Measurements from ENCODE around the gene ATG2A. TPM values are rescaled to one million over a fixed set of nuclear protein-coding genes. Genes with fewer than 3 reads are reported as not detected.
A peak's percentile ranks its signal among the peaks of the same experiment; 100 is the strongest.

The ATG2A gene
- total and polyA plus RNA-seq, 9 of the 15 experiments (the other 6 are each of a cell fraction or from before 2014, with no cell fraction given) = 0.25 to 45.9 (median 5.2) TPM

DNA sequence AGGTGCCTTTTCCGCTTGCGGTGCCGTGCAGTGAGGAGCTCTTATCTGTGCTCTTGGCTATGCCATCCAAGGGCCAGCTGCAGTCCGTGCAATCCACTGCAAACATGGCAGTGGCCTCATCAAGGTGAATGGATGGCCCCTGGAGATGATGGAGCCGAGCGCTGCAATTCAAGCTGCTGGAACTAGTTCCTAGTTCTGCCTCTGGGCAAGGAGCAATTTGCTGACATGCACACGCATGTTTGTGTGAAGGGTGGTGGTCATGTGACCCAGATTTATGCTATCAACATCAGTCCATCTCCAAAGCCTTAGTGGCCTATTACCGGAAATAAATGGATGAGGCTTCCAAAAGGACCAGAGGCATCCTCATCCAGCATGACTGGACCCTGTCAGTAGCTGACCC lies 35.5 kb downstream of the ATG2A start (continued):
- TF ChIP-seq MNT (conservative IDR thresholded peaks at IDR 0.05) (no peak), BRF1 (IDR thresholded peaks at IDR 0.05; ENCODE audit: borderline replicate concordance, extremely low read depth, insufficient read length) (no peak), KLF1 (tag; IDR thresholded peaks at IDR 0.05) (no peak), USF1 (CRISPR knock-in tag; IDR thresholded peaks at IDR 0.05) (peak; percentile 56), GABPB1 (CRISPR knock-in tag; IDR thresholded peaks at IDR 0.05) (no peak), ARID3B (CRISPR knock-in tag; IDR thresholded peaks at IDR 0.05; ENCODE audit: borderline replicate concordance) (no peak), ZNF778 (CRISPR knock-in tag; IDR thresholded peaks at IDR 0.05) (no peak), CREM (IDR thresholded peaks at IDR 0.05; ENCODE audit: low read depth) (no peak), RAD51 (IDR thresholded peaks at IDR 0.05; ENCODE audit: borderline replicate concordance, low read depth) (peak; percentile 61), USF2 (CRISPR knock-in tag; IDR thresholded peaks at IDR 0.05) (peak; percentile 70)
- TF ChIP-seq, protein P1, sequence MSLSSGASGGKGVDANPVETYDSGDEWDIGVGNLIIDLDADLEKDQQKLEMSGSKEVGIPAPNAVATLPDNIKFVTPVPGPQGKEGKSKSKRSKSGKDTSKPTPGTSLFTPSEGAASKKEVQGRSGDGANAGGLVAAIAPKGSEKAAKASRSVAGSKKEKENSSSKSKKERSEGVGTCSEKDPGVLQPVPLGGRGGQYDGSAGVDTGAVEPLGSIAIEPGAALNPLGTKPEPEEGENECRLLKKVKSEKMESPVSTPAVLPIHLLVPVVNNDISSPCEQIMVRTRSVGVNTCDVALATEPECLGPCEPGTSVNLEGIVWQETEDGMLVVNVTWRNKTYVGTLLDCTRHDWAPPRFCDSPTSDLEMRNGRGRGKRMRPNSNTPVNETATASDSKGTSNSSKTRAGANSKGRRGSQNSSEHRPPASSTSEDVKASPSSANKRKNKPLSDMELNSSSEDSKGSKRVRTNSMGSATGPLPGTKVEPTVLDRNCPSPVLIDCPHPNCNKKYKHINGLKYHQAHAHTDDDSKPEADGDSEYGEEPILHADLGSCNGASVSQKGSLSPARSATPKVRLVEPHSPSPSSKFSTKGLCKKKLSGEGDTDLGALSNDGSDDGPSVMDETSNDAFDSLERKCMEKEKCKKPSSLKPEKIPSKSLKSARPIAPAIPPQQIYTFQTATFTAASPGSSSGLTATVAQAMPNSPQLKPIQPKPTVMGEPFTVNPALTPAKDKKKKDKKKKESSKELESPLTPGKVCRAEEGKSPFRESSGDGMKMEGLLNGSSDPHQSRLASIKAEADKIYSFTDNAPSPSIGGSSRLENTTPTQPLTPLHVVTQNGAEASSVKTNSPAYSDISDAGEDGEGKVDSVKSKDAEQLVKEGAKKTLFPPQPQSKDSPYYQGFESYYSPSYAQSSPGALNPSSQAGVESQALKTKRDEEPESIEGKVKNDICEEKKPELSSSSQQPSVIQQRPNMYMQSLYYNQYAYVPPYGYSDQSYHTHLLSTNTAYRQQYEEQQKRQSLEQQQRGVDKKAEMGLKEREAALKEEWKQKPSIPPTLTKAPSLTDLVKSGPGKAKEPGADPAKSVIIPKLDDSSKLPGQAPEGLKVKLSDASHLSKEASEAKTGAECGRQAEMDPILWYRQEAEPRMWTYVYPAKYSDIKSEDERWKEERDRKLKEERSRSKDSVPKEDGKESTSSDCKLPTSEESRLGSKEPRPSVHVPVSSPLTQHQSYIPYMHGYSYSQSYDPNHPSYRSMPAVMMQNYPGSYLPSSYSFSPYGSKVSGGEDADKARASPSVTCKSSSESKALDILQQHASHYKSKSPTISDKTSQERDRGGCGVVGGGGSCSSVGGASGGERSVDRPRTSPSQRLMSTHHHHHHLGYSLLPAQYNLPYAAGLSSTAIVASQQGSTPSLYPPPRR (CRISPR knock-in tag; IDR thresholded peaks at IDR 0.05; ENCODE audit: borderline replicate concordance) = no peak

Measured in K562 (cell line).